DND-41 (cell line): ENCODE data around the gene SS18L1.

Experiments used
- EZH2 ChIP-seq: IDR thresholded peaks from 3 replicates; pipeline ENCODE4 v1.6.1; 2012; ENCODE audit warnings: borderline replicate concordance, low read depth, mild to moderate bottlenecking, moderate library complexity, low read length, inconsistent platforms; ENCODE audit not compliant: severe bottlenecking
- TF ChIP-seq, protein P1 (sequence below): IDR thresholded peaks from 2 replicates; pipeline ENCODE4 v1.5.1; 2012; ENCODE audit warnings: borderline replicate concordance, low read length, moderate library complexity, mild to moderate bottlenecking; ENCODE audit not compliant: poor library complexity, severe bottlenecking; ENCODE audit errors: extremely low read depth

DNA sequence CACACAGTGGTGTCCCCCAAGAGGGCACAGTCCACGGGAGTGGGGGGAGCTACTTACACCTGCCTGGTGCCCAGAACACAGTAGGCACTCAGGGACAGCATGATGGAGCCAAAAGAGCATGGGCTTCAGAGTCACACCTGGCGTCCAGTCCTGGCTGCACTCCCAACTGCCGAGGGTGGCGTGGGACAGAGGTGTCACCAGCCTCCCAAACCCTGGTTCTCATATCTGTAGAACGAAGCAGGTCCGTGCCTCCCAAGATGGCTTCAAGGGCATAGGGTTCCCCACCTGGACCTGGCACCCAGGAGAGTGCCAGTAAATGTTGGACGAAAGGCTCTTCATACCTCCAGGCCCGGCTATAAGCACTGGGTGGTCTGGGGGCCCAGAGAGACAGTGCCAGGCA lies 67.6 kb downstream of the SS18L1 start:
- TF ChIP-seq, protein P1, sequence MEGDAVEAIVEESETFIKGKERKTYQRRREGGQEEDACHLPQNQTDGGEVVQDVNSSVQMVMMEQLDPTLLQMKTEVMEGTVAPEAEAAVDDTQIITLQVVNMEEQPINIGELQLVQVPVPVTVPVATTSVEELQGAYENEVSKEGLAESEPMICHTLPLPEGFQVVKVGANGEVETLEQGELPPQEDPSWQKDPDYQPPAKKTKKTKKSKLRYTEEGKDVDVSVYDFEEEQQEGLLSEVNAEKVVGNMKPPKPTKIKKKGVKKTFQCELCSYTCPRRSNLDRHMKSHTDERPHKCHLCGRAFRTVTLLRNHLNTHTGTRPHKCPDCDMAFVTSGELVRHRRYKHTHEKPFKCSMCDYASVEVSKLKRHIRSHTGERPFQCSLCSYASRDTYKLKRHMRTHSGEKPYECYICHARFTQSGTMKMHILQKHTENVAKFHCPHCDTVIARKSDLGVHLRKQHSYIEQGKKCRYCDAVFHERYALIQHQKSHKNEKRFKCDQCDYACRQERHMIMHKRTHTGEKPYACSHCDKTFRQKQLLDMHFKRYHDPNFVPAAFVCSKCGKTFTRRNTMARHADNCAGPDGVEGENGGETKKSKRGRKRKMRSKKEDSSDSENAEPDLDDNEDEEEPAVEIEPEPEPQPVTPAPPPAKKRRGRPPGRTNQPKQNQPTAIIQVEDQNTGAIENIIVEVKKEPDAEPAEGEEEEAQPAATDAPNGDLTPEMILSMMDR, result no peak
- TF ChIP-seq EZH2, result no peak
